Measurements from ENCODE around the gene ARV1.
"Not testable (repeated sequence)": the region's sequence is repeated elsewhere in the genome, so short reads cannot be mapped to it uniquely, and the experiment has no call there.

ARV1 gene

DNA sequence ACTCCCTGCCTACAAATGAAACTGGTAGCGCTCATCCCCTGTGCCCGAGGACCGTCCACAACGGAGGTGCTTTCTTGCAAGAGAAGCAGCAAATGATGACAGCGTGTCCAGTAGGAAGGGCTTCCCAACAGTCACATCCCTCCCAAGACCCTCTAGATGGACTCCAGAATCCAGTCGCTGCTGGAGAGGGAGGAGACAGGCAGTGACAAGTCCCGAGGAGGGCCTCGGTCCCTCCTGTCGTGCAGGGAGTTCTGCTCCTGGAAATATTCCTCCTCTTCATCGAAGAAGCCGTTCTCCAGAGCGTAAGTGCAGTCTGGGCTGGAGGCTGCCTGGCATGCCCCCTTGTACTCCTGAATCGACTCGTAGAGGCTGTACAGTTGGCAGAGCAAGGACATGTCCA is 40.8 kb downstream of the ARV1 start:
- no peak for DNase-seq (ENCODE audit: low read depth in 2 of 2)

DNA sequence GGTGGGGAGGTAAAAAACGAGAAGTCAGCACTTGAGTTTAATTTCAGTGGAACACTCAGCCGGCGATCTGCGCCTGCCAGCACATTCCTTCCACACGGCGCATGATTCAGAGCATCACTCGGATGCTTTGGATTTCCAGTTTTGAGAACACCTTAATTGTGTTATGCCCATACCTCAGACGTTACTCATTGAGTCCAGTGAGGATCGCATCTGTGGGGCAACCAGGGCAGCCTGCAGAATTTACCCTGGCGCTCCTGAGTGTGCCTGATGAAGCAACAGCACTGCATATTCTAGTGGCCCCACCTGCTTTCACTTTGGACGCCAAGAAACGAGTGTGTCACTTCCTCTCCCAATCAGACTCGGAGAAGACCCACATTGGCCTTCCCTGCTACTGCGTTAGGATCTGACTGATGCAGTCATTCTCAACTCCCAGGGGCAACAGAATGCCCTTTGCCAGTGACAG is 41.3 kb downstream of the ARV1 start:
- DNase-seq (ENCODE audit: low read depth in 2 of 2) = no peak

DNA sequence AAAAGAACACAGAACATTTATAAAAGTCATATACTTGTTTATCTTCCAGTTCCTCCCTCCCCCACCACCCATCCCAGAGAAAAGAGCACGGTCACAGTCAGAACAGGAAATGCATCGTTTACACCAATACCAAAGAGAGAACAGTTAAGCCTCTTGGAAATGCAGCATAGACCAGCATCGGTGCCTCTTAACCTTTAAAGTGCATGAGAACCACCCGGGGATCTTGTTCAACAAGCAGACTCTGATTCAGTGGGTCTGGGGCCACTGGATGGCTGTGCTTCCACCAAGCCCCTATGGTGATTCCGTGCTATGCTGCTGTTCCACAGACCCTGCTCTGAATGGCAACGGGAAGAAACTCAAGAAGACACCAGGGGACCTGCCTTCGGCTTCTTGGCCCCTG is 41.9 kb downstream of the ARV1 start:
- no peak for DNase-seq (ENCODE audit: low read depth in 2 of 2)

DNA sequence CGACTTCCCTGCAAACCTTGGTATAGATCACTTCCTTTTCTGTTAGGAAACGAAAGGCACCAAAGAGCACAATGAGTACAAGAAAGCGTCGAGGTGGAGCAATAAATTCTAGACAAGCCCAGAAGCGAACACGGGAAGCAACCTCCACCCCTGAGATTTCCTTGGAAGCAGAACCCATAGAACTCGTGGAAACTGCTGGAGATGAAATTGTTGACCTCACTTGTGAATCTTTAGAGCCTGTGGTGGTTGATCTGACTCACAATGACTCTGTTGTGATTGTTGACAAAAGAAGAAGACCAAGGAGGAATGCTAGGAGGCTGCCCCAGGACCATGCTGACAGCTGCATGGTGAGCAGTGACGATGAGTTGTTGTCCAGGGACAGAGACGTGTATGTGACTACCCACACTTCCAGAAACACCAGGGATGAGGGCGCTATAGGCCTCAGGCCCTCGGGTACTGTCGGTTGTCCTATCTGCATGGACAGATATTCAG is 42.7 kb downstream of the ARV1 start:
- DNase-seq (ENCODE audit: low read depth in 2 of 2) = no peak

DNA sequence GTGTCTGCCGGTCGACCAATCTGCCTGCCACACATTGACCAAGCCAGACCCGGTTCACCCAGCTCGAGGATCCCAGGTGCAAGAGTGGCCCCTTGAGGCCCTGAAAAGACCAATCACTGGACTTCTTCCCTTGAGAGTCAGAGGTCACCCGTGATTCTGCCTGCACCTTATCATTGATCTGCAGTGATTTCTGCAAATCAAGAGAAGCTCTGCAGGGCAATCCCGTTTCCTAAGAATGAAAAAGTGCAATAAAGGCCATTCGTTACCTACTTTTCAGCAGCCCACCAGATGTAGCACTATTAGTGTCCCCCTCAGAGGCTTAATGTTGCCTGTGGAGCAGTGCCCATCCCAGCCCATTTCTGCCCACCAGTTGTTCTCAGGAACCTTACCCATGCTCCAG is 43.6 kb downstream of the ARV1 start:
- DNase-seq (ENCODE audit: low read depth in 2 of 2) = not testable (repeated sequence)

DNA sequence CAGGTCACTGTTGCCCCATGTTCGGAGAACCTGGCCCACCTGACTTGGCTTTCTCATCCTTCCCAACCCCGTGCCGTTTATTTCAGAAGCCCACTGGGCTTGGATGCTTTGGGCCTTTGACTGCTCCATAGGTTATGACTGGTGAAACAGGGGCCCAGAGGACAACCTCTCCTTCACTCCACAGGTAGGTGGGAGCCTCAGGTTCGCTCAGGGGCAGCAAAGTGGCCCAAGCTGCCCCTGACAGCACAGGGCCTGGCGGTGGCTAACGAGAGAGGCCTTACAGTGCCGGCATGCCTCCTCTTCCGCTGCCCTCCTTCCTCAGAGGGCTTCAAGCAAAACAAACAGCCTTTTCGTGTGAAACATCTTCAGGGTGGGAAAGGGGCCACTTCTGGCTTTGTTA is 44.3 kb downstream of the ARV1 start:
- DNase-seq (ENCODE audit: low read depth in 2 of 2) = no peak

DNA sequence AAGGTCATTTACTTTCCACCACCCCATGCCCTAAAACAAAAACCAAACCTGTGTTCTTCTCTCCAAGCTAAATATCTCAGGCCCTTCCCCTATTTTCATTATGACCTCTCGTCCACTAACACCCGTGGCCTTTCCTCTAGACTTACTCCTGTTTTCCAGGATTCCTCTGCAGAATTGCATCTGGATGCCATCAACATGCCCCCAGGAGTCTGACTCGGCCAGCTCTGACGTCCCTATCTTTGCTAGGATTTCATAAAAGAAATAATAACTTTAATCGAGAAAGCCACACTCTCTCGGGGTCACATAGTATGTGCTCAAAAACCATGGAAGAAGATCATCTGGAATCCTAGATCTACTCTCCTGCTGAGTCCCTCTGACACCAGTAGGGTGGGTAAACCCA is 47.7 kb downstream of the ARV1 start:
- DNase-seq (ENCODE audit: low read depth in 2 of 2) = no peak

DNA sequence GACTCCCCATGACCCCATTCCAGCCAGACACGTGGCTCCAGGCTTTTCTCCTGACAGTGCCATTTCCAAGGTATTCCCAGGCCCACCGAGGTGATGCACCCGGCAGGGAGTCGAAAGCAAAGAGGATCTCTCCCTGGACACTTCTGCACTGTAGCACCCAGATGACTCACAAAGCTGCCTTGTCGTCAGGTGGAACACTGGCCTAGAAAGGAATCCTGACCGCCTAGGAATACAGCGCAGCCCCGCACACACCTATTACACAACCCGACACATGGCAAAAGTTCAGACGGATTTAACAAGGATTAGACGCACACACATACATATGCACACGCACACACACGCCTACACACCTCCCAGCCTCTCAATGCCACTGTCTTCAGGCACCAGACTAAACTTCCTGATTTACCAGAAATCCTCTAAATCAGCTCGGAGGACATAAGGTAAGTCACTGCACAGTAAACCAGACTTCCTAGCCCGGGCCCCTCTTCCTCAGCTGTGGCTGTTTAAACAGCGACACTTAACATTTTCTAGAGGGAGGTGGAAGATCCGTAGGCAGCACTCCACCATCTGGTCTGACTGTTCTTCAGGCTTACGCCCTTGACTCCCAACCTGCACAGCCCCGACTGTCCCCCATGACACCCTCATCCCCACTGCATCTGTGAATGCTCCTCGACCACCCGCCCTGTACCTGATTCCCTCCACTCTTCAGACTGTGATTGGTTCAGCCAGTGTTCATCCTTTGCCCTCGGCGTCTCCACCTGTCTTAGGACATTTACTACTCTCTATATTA is 48.4 kb downstream of the ARV1 start:
- DNase-seq (ENCODE audit: low read depth in 2 of 2) = no peak

DNA sequence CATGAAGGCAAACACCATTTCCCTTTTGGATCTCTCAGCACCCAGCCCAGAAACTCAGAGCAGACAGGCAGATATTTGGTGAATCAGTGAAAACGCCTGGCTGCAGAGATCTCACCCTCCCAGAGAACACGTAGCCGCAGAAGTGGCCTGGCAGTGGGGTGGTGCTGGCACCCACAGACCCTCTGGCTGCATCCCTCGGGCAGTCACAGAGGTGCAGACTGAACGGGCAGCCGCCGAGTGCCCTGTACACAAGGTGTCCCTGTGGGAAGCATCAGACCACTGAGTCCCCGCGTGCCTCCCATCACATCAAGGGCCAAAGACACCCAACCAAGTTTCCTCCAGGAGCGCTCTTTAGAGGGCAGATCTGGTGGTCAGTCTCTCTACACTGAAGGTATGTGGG is 49.1 kb downstream of the ARV1 start:
- no peak for DNase-seq (ENCODE audit: low read depth in 2 of 2)

DNA sequence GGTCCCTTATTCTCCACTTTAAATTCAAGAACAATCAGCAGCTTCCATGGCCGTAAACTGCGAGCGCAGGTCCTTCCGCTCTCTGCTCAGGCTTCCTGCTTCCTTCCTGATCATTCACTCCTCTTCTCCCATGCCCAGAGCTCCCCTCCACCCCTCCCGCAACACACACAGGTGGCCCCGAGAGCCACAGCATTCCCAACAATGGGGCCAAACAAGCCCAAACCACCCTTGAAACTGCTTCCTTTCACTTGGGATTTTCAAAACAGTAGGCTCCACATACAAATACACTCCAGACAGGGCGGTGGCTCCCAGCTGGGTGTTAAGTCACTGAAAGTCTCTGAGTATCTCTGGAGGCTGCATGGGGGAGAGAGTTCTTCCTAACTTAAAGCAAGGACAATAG is 49.8 kb downstream of the ARV1 start:
- DNase-seq (ENCODE audit: low read depth in 2 of 2) = no peak

DNA sequence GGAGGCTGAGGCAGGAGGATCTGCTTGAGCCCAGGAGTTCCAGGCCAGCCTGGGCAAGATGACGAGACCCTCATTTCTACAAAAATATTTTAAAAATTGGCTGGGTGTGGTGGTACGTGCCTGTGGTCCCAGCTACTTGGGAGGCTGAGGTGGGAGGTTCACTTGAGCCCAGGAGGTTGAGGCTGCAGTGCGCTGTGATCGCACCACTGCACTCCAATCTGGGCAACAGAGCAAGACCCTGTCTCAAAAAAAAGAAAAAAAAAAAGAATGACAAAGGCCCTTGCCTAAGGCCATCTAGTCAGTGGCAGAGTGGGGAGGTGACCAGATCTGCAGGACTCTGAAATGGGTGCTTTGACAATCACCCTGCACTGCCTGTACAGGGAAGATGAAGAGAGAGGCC is 50.4 kb downstream of the ARV1 start:
- not testable (repeated sequence) for DNase-seq (ENCODE audit: low read depth in 2 of 2)

DNA sequence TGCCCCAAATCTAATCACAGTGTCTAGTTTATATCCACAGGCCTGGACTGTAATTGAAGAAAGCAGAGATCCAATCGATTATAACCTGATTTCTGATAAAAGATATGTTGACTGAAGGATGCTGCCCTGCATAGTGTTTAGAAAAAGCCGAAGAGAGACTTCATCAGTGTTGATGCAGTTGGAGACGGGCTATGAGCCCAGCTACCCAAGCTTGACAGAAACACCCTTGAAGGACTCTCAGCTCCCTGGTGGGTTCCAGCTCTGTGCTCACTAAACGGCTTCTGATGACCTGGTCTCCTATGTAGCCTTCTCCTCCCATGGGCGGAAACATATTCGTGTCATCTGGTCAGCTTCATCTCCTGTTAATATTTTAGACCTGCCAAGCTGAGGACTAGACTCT is 50.9 kb downstream of the ARV1 start:
- no peak for DNase-seq (ENCODE audit: low read depth in 2 of 2)

DNA sequence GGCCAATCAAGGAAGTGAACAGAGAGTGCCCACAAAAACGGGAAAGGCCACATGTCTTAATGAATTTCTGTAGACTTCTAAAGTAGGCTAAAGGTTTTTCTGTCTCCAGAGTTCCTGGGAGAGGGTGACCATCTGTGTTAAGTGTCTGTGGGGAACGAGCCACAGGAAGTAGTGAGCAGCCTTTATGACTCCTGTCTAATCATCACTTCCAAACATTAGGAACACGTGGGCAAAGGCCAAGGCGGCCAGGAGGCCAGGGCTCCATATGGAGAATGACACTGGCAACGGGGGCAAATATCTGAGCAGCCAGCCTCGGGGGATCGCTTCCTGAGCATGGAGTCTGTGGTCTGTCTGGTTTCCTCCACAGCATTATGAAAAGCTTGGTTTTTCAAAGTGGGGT is 54.1 kb downstream of the ARV1 start:
- no peak for DNase-seq (ENCODE audit: low read depth in 2 of 2)

DNA sequence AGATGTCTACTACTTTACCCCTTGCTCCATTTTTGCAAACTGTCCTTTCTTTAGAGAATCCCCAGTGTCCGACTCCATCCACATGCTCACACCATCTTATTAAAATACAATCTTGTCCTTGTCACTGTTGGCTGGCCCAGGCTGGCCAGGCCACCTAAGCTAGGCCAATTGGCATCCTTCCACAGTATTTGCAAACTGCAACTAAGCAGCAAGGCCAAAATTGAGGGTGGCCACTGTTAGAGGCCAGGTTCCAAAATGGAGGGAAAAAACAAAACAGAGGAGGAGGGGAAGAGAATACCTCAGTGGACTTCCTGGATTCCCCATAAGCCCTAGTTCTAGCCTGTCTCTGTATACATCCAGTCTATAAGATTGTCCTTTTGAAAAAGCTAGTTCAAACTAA is 56.9 kb downstream of the ARV1 start:
- DNase-seq (ENCODE audit: low read depth in 2 of 2) = no peak

DNA sequence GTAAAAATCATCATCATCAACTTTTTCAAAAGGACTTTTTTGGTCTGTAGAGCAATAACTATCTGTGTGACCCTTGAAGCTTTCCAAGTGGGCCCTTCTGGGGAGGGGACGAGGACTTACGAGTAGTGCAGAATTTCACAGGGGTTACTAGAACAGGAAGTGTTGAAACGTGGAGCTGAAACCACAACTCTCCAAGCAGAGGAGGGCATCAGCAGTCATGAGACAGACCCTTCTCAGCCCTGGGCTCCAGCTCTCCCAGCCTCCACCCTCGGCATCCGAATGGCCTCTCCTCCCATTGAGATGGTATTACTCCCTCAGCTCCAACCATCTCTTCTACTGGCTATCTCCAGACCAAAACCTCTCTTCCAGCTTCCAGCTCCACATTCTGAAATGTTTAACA is 57.5 kb downstream of the ARV1 start:
- no peak for DNase-seq (ENCODE audit: low read depth in 2 of 2)

DNA sequence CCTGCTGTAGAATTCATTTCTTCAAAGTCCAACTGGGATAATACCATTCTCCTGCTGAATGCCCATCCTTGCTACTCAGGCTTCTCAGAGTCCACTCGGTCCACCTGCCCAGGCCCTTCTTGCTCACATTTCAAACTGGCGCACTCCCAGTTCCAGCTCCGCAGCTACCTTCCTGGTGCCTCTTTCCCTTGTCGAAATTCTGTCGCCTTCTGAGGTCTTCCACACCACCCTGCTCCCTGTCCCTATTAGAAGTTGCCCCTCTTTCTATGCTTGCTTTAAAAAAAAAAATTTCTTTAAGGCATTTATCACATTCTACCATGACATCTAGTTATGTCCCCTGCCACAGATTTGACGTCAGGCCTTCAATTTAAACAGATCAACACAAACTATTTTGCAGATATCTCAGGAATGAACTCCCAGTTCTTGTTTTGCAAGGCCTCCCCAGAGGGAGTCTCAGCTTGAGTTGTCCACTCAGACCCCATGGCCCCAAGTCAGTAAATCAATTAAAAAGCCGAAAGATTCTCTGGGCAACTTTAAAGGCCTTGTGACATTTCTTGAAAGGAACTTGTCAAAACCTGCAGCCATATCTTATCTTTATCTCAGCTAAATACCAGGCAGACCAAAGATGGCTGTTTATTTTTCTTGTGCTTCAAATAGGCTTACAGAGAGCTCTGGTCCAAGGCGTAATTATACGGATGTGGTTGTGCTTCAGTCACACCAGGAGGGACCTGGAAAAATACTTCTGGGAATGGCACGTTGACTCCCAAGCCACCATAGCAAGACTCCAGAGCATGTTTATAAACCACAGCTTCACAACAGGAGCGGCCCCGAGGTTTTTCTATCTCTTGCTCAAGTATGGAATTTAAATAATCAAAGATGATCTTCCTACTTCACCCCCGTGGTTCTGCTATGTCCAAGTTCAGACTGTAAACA is 59.0 kb downstream of the ARV1 start:
- DNase-seq (ENCODE audit: low read depth in 2 of 2) = no peak

DNA sequence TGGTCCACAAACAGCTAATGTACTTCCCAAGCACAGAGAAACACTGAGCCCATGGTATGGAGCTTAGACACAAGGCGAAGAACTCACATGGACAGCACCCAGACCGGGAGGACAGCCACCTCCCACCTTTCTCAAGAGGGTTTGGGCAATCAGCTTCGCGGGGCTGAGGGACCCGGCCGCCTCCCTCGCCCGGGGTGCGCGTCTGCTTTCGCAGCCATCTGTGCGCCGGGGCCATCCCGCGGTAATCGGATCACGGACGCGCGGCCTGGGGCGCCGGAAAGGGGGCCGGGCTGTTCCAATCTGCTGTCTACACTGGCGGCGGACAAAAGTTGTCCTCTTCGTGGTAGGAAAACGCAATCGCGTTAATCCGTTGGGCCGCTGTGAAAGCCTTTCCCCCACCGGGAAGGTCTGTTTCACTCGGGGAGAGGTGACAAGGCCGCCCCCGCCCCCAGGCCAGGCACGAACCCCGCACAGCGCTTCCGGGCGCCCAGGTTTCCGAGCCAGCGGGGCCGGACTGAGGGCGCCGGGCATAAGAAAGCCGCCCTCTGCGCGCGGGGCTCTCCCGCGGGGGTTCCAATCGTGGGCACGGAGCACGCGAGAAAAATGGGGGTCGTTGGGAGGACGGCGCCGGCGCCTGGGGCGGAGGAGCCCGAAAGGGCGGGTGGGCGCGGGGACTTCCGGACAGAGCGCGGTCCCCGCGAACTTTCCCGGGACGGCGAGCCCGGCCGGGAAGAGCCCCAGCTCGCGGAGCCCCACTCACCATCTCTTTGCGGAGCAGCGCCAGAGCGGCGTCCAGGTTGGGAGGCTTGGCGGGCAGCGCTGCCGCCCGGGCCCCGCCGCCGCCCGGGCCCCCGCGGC is 60.5 kb downstream of the ARV1 start:
- DNase-seq (ENCODE audit: low read depth in 2 of 2) = no peak

DNA sequence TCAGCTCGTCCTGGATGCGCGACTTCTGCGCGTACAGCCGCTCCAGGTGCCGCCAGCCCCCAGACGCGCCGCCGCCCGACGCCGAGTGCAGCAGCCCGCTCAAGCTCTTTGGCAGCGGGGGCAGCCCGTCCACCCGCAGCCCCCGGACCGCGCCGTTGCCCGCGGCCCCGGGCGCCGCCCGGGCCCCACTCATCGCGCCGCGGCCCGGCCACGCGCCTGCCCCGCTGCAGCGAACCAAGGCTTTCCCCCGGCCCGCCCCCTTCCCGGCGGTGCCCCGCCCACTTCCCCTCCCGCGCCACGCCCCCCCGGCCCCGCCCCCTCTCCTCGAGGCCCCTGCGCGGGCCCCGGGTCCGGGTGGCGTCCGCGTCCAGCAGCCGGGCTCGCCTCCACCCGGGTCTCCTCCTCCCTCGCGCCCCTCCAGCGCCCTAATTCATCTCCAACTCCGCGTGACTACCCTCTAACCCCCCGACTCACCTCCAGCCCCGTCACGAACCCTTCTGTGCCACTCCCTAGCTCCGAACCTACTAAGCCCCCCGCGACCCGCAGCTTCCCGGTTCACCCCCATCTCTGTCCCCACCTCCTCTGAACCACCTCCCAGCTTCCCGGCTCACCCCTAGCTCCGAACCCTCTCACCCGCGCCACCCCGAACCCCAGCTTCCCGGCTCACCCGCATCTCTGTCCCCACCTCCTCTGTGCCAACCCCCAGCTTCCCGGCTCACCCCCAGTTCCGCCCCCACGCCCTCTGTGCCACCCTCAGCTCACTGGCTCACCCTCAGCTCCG is 61.3 kb downstream of the ARV1 start, which contains the start of gene FAM89A:
Gene FAM89A (minus strand): TSS at position 236 of the 781 bp plus-strand sequence. CDS start 43 bp downstream, at position 193.
- DNase-seq (ENCODE audit: low read depth in 2 of 2) = no peak

DNA sequence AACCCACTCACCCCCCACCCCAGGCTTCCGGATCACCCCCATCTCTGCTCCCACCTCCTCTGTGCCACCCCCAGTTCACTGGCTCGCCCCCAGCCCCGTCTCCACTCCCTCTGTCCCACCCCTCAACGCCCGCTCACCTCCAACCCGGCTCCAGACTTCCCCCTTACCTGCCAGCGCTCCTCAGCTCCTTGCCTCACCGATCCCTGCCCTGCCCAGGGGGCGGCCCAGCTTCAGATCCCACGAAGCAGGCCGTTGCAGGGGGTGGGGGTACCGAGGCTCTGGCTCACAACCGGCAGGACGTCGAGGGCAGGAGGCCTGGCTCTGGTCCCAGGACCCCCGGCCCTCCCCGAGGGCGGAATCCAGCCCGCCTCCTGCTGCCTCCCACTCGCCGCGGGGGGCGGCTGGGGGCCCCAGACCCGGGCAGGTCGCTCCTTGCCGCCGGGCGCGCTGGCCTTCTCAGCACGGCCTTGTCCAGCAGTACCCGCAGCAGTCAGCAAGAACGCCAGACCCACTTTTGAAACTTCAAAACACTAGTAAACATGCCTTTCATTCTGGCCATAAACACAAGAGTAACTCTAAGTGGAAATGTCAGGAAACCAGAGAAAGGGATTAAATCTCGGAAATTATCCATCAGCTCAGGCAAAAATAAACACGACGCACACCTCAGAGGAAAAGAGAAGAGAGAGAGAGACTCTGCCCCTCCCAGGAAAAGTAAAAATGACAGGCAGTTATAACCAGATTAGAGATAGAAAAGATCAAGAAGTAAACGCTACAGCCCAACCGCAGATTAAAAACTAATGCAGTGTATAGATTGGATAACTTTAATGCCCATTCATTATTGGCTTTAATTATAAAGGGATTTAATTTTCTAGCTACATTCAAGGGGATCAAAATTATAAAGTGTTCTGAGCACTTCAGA is 62.2 kb downstream of the ARV1 start:
- no peak for DNase-seq (ENCODE audit: low read depth in 2 of 2)
